Kidney epithelial cell (primary cell): ENCODE data around the gene ATP5F1D. TPM values are rescaled to one million over a fixed set of nuclear protein-coding genes. Genes with fewer than 3 reads are reported as not detected.

Experiments used
- DNase-seq: peaks from one replicate; pipeline ENCODE4 v3.0.0-alpha.2; 2010; ENCODE audit warnings: low read depth
- H3K27me3 ChIP-seq: 2 replicates; pipeline ENCODE4 v1.6.0; 2011; ENCODE audit warnings: low read length; ENCODE audit not compliant: control insufficient read depth, insufficient read depth
- H3K36me3 ChIP-seq: 2 replicates; pipeline ENCODE4 v1.5.1; 2011; ENCODE audit warnings: low read length; ENCODE audit not compliant: control insufficient read depth, insufficient read depth
- H3K4me3 ChIP-seq: 2 replicates; pipeline ENCODE4 v1.5.1; 2011; ENCODE audit warnings: low read depth, mild to moderate bottlenecking, control low read depth, low read length
- total RNA-seq: library from RNA; depleted of rRNA; stranded (reverse); fragments of >200 nt; gene quantifications from 2 replicates; pipeline ENCODE4 v1.2.3, GENCODE V29; 2015
- TF ChIP-seq, protein P1 (sequence below): IDR thresholded peaks from 2 replicates; pipeline ENCODE4 v1.5.1; 2011; ENCODE audit warnings: mild to moderate bottlenecking, moderate library complexity, low read length, control low read depth, inconsistent platforms; ENCODE audit not compliant: insufficient read depth, poor library complexity, severe bottlenecking

ATP5F1D gene
- total RNA-seq, 1 donor from 2014 or later: 55.3 TPM

DNA sequence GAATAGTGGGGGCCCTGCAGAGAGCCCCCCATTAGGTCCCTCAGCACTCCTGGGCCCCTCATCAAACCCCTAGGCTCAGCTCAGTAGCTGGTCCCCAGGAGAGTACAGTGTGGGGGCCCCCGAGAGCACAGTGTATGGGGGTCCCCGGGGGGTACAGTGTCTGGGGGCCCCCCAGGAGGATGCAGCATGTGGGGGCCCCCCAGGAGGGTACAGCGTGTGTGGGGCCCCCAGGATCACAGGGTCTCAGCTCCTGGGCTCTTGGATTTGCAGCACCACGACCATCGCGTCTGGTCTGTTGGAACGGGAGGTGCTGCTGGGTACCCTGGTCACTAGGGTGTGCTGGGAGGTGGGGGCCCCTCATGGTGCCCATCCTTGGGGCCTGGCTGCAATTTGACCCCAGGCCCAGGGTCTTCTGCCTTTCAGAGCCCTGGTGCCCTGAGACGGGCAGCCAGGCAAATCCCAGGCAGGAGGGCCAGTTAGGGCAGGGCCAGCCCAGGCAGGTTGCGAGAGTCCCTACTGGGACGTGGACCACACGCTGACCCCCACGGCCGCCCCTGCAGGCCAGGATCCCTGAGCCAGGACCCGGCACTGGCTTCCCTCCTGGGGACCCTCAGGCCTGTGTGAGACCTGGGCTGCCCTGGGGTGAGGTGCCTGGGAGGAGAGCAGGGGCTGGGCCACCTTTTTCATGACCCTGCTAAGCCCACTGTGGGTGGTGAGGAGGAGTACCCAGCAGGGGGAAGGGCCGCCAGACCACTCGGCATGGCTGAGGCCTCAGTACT, 17.3 kb upstream of the ATP5F1D start:
- no peak for DNase-seq
- H3K4me3 ChIP-seq: no peak overlapping the region
- no peaks in the 10 kb centered on the region for H3K27me3 ChIP-seq
- H3K36me3 ChIP-seq: no peaks in the 10 kb centered on the region
- TF ChIP-seq, protein P1, sequence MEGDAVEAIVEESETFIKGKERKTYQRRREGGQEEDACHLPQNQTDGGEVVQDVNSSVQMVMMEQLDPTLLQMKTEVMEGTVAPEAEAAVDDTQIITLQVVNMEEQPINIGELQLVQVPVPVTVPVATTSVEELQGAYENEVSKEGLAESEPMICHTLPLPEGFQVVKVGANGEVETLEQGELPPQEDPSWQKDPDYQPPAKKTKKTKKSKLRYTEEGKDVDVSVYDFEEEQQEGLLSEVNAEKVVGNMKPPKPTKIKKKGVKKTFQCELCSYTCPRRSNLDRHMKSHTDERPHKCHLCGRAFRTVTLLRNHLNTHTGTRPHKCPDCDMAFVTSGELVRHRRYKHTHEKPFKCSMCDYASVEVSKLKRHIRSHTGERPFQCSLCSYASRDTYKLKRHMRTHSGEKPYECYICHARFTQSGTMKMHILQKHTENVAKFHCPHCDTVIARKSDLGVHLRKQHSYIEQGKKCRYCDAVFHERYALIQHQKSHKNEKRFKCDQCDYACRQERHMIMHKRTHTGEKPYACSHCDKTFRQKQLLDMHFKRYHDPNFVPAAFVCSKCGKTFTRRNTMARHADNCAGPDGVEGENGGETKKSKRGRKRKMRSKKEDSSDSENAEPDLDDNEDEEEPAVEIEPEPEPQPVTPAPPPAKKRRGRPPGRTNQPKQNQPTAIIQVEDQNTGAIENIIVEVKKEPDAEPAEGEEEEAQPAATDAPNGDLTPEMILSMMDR: no peak

DNA sequence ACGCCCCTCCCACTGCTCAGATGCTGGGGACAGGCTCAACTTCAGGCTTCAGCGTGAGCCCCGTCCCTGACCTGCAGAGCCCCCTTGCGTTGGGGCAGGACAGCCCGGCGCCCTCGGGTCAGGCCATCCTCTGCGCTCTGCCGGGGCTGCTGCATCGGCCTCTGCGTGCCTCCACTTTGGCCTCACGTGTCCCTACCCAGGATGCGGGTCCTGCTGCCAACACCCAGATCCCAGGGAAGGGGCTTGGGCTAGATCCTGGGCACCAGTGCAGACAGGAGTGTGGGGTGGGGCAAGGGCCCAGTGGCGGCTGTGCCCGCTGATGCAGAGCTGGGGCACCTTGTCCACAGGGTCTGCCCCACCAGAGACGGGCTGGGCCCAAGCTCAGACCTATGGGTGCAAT, 16.7 kb upstream of the ATP5F1D start:
- H3K36me3 ChIP-seq: no peaks in the 10 kb centered on the region
- no peak for DNase-seq
- H3K4me3 ChIP-seq: no peak overlapping the region
- no peaks in the 10 kb centered on the region for H3K27me3 ChIP-seq
- TF ChIP-seq, protein P1: no peak

DNA sequence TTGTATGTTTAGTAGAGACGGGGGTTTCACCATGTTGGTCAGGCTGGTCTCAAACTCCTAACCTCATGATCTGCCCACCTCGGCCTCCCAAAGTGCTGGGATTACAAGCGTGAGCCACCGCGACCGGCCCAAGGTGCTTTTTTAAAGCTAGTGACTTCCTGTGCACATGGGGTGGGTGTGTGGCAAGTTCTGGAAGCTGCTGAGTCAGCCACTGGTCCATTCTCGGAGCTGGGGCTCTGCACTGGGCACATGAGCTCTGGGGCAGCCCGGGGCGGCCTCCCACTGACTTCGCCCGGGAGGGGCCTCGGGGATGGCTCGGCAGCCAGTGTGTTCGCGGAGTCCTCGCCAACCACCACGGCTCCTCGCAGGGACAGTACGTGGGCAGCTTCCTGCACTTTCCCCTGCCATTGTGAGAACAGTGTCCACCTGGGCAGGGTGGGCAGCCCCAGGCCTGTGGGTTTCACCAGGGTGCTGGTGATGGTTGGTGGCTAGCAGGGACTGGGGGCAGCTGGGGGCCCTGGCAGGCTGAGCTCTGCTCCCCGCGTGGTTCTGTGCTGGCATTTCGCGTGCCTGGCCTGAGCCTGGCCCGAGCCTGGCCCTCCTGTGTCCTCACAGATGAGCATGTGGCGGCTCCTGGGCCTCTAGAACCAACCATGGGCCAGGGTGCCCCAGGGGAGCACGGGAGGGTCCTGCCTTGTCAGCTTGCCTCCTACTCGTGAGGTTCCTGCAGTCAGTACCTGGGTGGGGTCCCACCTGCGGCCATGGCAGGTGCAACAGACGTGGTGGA, 15.9 kb upstream of the ATP5F1D start:
- Histone ChIP-seq H3K27me3 (no peaks in the 10 kb centered on the region), H3K36me3 (no peaks in the 10 kb centered on the region), H3K4me3 (no peak overlapping the region)
- no peak for DNase-seq
- TF ChIP-seq, protein P1: no peak

DNA sequence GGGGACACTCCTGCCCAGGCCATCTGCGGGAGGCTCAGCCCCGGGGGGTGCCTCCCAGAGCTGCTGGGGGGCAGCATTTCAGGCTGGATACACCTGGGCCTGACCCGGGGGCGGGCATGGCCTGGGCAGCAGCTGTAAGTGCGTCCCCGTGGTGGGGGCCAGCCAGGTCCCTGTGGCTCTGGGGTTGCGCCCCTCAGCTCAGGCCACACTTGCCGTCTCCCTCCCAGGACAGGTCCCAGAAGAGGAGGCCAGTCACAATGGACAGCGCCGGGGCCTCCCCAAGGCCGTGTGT, 15.4 kb upstream of the ATP5F1D start:
- no peaks in the 10 kb centered on the region for H3K27me3 ChIP-seq
- H3K4me3 ChIP-seq: no peak overlapping the region
- no peak for DNase-seq
- H3K36me3 ChIP-seq: no peaks in the 10 kb centered on the region
- TF ChIP-seq, protein P1: no peak

DNA sequence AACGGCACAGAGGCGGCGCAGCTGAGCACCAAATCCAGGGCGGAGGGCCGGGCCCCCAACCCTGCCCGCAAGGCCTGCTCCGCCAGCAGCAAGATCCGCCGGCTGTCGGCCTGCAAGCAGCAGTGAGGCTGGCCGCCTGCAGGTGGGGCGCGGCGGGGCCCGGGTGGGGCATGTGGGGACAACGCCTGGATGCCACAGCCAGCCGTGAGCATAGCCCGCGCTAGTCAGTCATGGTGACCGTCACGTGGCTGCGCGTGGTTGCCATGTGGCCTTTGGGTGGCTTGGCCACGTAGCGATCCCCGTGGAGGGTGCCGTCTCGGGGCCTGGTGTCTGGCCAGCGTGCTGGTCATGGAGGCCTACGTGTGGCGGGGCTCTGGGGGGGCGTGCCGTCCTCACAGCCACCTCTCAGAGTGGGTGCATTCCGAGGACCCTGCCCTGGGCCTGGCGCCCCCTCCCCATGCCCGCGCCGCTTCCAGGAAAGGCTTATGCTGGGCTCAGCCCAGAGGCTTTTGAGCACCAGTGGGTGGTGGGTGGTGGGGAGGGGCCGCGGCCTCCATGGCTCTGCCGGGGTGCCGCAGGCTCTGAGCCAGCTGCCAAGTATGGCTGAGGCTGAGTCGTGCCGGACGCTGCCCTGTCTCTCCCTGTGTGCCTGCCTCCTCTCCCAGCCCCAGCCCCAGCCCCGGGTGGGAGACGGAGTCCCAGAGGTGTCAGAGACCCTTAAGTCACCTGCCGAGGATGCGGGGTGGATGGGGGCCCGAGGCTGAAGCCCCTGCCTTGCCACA, 14.8 kb upstream of the ATP5F1D start:
- no peak for DNase-seq
- Histone ChIP-seq H3K4me3 (no peak overlapping the region), H3K36me3 (peaks cover 1% of the 10 kb centered on the region)

More for the DNA sequence above, 14.8 kb upstream of the ATP5F1D start:
- TF ChIP-seq, protein P1: no peak
- no peaks in the 10 kb centered on the region for H3K27me3 ChIP-seq
